HEK293 (cell line): Measurements from ENCODE around the gene LYPLA2.

Experiments used
- SP3 ChIP-seq: fragments of 450-650 bp; formaldehyde crosslinking; IDR thresholded peaks from 2 replicates; pipeline ENCODE4 v1.5.1; 2016; ENCODE audit warnings: missing biosample characterization, missing genetic modification characterization
- ZBTB20 ChIP-seq: fragments of 450-650 bp; formaldehyde crosslinking; IDR thresholded peaks from 2 replicates; pipeline ENCODE4 v1.5.1; 2016; ENCODE audit warnings: missing biosample characterization, missing genetic modification characterization
- ZBTB48 ChIP-seq: fragments of 450-650 bp; formaldehyde crosslinking; IDR thresholded peaks from 2 replicates; pipeline ENCODE4 v1.5.1; 2016; ENCODE audit warnings: missing biosample characterization, missing genetic modification characterization
- ZNF121 ChIP-seq: fragments of 450-650 bp; formaldehyde crosslinking; IDR thresholded peaks from 2 replicates; pipeline ENCODE4 v1.5.1; 2016; ENCODE audit warnings: missing biosample characterization, missing genetic modification characterization
- ZNF174 ChIP-seq: fragments of 450-650 bp; formaldehyde crosslinking; IDR thresholded peaks from 2 replicates; pipeline ENCODE4 v1.5.0; 2017; ENCODE audit warnings: missing biosample characterization, mild to moderate bottlenecking, missing genetic modification characterization
- ZNF239 ChIP-seq: fragments of 450-650 bp; formaldehyde crosslinking; IDR thresholded peaks from 2 replicates; pipeline ENCODE4 v1.5.1; 2016; ENCODE audit warnings: missing biosample characterization, missing genetic modification characterization
- ZNF529 ChIP-seq: fragments of 450-650 bp; formaldehyde crosslinking; IDR thresholded peaks from 2 replicates; pipeline ENCODE4 v1.5.1; 2017; ENCODE audit warnings: missing genetic modification characterization, missing biosample characterization; ENCODE audit not compliant: insufficient replicate concordance
- ZNF596 ChIP-seq: fragments of 450-650 bp; IDR thresholded peaks from 2 replicates; pipeline ENCODE4 v1.5.0; 2018; ENCODE audit warnings: missing biosample characterization, mild to moderate bottlenecking, missing genetic modification characterization, moderate library complexity
- ZNF776 ChIP-seq: fragments of 450-650 bp; formaldehyde crosslinking; IDR thresholded peaks from 2 replicates; pipeline ENCODE4 v1.5.0; 2017; ENCODE audit warnings: missing biosample characterization, missing genetic modification characterization, borderline replicate concordance
- TF ChIP-seq, protein P1 (sequence below): fragments of 450-650 bp; formaldehyde crosslinking; IDR thresholded peaks from 2 replicates; pipeline ENCODE4 v1.5.1; 2016; ENCODE audit warnings: missing biosample characterization, missing genetic modification characterization
- TF ChIP-seq, protein P2 (sequence below): fragments of 450-650 bp; formaldehyde crosslinking; IDR thresholded peaks from 2 replicates; pipeline ENCODE4 v1.5.1; 2016; ENCODE audit warnings: missing biosample characterization, missing genetic modification characterization
- TF ChIP-seq, protein P3 (sequence below): fragments of 450-650 bp; formaldehyde crosslinking; IDR thresholded peaks from 2 replicates; pipeline ENCODE4 v1.5.1; 2017; ENCODE audit warnings: missing biosample characterization, missing genetic modification characterization

DNA sequence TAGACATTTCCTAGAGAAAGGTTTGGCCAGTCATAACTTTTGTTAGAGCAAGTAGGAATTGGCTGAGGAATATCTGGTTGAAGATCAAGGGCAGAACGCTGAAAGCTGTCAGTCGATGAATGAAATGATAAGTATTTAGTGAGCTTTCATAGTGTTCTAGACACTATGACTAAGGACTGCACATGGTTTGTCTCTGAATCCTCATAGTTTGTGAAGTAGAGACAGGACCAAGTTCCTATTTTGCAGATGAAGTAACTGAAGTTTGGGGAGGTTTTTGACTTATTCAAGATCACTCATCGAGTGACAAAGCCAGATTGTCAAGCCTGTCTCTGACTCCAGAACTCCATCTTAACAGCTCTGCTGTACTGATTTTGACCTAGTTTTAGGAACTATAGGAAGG, 42.9 kb upstream of the LYPLA2 start:
- TF ChIP-seq ZNF776 (tag by site-specific recombination) (no peak), ZNF174 (no peak), ZBTB20 (tag by site-specific recombination) (no peak), ZBTB48 (tag by site-specific recombination) (no peak), SP3 (tag by site-specific recombination) (no peak), ZNF239 (tag by site-specific recombination) (no peak), ZNF596 (tag by site-specific recombination) (no peak), ZNF121 (no peak), ZNF529 (tag by site-specific recombination) (no peak)
- TF ChIP-seq, protein P1, sequence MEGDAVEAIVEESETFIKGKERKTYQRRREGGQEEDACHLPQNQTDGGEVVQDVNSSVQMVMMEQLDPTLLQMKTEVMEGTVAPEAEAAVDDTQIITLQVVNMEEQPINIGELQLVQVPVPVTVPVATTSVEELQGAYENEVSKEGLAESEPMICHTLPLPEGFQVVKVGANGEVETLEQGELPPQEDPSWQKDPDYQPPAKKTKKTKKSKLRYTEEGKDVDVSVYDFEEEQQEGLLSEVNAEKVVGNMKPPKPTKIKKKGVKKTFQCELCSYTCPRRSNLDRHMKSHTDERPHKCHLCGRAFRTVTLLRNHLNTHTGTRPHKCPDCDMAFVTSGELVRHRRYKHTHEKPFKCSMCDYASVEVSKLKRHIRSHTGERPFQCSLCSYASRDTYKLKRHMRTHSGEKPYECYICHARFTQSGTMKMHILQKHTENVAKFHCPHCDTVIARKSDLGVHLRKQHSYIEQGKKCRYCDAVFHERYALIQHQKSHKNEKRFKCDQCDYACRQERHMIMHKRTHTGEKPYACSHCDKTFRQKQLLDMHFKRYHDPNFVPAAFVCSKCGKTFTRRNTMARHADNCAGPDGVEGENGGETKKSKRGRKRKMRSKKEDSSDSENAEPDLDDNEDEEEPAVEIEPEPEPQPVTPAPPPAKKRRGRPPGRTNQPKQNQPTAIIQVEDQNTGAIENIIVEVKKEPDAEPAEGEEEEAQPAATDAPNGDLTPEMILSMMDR (tag by site-specific recombination): no peak
- TF ChIP-seq, protein P2, sequence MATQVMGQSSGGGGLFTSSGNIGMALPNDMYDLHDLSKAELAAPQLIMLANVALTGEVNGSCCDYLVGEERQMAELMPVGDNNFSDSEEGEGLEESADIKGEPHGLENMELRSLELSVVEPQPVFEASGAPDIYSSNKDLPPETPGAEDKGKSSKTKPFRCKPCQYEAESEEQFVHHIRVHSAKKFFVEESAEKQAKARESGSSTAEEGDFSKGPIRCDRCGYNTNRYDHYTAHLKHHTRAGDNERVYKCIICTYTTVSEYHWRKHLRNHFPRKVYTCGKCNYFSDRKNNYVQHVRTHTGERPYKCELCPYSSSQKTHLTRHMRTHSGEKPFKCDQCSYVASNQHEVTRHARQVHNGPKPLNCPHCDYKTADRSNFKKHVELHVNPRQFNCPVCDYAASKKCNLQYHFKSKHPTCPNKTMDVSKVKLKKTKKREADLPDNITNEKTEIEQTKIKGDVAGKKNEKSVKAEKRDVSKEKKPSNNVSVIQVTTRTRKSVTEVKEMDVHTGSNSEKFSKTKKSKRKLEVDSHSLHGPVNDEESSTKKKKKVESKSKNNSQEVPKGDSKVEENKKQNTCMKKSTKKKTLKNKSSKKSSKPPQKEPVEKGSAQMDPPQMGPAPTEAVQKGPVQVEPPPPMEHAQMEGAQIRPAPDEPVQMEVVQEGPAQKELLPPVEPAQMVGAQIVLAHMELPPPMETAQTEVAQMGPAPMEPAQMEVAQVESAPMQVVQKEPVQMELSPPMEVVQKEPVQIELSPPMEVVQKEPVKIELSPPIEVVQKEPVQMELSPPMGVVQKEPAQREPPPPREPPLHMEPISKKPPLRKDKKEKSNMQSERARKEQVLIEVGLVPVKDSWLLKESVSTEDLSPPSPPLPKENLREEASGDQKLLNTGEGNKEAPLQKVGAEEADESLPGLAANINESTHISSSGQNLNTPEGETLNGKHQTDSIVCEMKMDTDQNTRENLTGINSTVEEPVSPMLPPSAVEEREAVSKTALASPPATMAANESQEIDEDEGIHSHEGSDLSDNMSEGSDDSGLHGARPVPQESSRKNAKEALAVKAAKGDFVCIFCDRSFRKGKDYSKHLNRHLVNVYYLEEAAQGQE (tag by site-specific recombination): no peak
- TF ChIP-seq, protein P3, sequence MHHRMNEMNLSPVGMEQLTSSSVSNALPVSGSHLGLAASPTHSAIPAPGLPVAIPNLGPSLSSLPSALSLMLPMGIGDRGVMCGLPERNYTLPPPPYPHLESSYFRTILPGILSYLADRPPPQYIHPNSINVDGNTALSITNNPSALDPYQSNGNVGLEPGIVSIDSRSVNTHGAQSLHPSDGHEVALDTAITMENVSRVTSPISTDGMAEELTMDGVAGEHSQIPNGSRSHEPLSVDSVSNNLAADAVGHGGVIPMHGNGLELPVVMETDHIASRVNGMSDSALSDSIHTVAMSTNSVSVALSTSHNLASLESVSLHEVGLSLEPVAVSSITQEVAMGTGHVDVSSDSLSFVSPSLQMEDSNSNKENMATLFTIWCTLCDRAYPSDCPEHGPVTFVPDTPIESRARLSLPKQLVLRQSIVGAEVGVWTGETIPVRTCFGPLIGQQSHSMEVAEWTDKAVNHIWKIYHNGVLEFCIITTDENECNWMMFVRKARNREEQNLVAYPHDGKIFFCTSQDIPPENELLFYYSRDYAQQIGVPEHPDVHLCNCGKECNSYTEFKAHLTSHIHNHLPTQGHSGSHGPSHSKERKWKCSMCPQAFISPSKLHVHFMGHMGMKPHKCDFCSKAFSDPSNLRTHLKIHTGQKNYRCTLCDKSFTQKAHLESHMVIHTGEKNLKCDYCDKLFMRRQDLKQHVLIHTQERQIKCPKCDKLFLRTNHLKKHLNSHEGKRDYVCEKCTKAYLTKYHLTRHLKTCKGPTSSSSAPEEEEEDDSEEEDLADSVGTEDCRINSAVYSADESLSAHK: no peak
